Activated naive CD8-positive, alpha-beta T cell treated with anti-CD3 and anti-CD28 coated beads, Interleukin-2, amount 50 U/mL, for 24 hours (primary cell): Measurements from ENCODE around the gene ITGA7.

Experiments used
- ATAC-seq: fragments of 150-1000 bp; cut with Tn5 transposase; one replicate; pipeline ENCODE4 v1.10.0; 2021
- DNase-seq: peaks from one replicate; pipeline ENCODE4 v3.0.0; 2021
- H3K27ac Mint-ChIP-seq: one replicate; pipeline ENCODE4 v1.8.0; 2021; ENCODE audit warnings: mild to moderate bottlenecking, mixed read lengths
- H3K27me3 Mint-ChIP-seq: one replicate; pipeline ENCODE4 v1.8.0; 2021; ENCODE audit warnings: mixed read lengths
- H3K36me3 Mint-ChIP-seq: one replicate; pipeline ENCODE4 v1.8.0; 2021; ENCODE audit warnings: low read depth, mixed read lengths
- H3K4me1 Mint-ChIP-seq: one replicate; pipeline ENCODE4 v1.8.0; 2021; ENCODE audit warnings: mixed read lengths
- H3K4me3 Mint-ChIP-seq: one replicate; pipeline ENCODE4 v1.8.0; 2021; ENCODE audit warnings: mild to moderate bottlenecking, moderate library complexity, mixed read lengths
- H3K9me3 Mint-ChIP-seq: one replicate; pipeline ENCODE4 v1.8.0; 2021; ENCODE audit warnings: mixed read lengths

The ITGA7 gene

GRCh38 chr12:55726971-55727370 is 19.3 kb upstream of the ITGA7 start:
- ATAC-seq, result no peak
- peaks cover 37% of the 10 kb centered on the region for H3K4me1 Mint-ChIP-seq
- peak overlapping the region; percentile 94 for H3K4me3 Mint-ChIP-seq
- DNase-seq, result no peak
- H3K36me3 Mint-ChIP-seq, result peaks cover 3% of the 10 kb centered on the region
- H3K27me3 Mint-ChIP-seq, result no peaks in the 10 kb centered on the region
- peak overlapping the region; percentile 83 for H3K27ac Mint-ChIP-seq
- no peaks in the 10 kb centered on the region for H3K9me3 Mint-ChIP-seq

- no peaks in the 10 kb centered on the region for H3K27me3 Mint-ChIP-seq
- no peak overlapping the region for H3K27ac Mint-ChIP-seq
- H3K4me3 Mint-ChIP-seq, result no peak overlapping the region
- H3K36me3 Mint-ChIP-seq, result peaks cover 3% of the 10 kb centered on the region
- no peak for DNase-seq
- H3K9me3 Mint-ChIP-seq, result no peaks in the 10 kb centered on the region
- ATAC-seq, result no peak
- peaks cover 32% of the 10 kb centered on the region for H3K4me1 Mint-ChIP-seq
Observed at GRCh38 chr12:55725556-55725955, 17.9 kb upstream of the ITGA7 start.

DNA sequence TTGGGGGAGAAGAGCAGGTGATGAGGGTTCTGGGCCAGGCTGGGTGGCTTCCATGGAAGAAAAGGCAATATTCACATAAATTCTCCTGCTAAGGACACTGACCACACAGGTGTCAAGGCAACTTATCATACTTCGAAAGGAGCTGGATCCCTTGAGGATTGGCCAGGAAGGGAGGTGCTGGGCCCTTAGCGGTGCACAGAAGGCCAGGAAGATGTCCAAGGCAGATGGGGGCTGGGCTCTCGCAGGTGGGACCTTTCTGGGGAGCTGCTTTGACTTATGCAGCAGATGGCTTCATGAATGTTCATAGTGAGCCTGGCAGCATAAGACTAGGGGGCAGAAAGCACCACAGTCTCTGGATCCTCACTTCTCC is 17.2 kb upstream of the ITGA7 start:
- Mint-ChIP-seq H3K27ac (no peak overlapping the region), H3K4me3 (no peak overlapping the region), H3K4me1 (peaks cover 25% of the 10 kb centered on the region), H3K36me3 (peaks cover 3% of the 10 kb centered on the region), H3K27me3 (no peaks in the 10 kb centered on the region), H3K9me3 (no peaks in the 10 kb centered on the region)
- no peak for ATAC-seq
- no peak for DNase-seq

DNA sequence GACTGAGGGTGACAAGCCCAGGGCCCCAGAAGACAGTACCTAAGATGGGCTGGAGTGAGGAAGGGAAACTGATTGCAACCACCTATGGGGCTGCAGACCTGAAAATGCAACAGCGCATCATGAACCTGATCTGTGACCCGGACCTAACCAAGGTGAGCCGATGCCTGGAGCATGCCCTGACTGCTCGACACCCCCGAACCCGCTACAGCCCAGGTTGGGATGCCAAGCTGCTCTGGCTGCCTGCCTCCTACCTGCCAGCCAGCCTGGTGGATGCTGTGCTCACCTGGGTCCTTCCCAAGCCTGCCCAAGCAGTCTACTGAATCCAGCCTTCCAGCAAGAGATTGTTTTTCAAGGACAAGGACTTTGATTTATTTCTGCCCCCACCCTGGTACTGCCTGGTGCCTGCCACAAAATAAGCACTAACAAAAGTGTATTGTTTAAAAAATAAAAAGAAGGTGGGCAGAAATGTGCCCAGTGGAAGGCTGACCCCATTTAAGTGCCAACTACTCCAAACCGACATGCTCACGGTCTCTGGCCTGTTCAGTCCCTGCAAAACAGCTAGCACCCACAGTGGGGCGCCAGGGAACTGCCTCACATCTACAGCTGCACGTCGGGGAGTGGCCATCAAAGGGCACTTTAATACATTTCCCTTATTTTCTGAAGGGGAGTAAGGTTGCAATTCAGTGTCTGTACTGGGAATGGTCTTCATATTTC is 16.7 kb upstream of the ITGA7 start:
- peaks cover 20% of the 10 kb centered on the region for H3K4me1 Mint-ChIP-seq
- peaks cover 3% of the 10 kb centered on the region for H3K36me3 Mint-ChIP-seq
- DNase-seq, result peak; percentile 74
- no peak for ATAC-seq
- H3K27ac Mint-ChIP-seq, result no peak overlapping the region
- H3K27me3 Mint-ChIP-seq, result no peaks in the 10 kb centered on the region
- H3K9me3 Mint-ChIP-seq, result no peaks in the 10 kb centered on the region
- no peak overlapping the region for H3K4me3 Mint-ChIP-seq

GRCh38 chr12:55723516-55724225 is 16.0 kb upstream of the ITGA7 start:
- no peaks in the 10 kb centered on the region for H3K9me3 Mint-ChIP-seq
- no peak overlapping the region for H3K4me3 Mint-ChIP-seq
- no peak overlapping the region for H3K27ac Mint-ChIP-seq
- peaks cover 20% of the 10 kb centered on the region for H3K4me1 Mint-ChIP-seq
- H3K27me3 Mint-ChIP-seq, result no peaks in the 10 kb centered on the region
- no peak for DNase-seq
- H3K36me3 Mint-ChIP-seq, result peaks cover 3% of the 10 kb centered on the region
- no peak for ATAC-seq

DNA sequence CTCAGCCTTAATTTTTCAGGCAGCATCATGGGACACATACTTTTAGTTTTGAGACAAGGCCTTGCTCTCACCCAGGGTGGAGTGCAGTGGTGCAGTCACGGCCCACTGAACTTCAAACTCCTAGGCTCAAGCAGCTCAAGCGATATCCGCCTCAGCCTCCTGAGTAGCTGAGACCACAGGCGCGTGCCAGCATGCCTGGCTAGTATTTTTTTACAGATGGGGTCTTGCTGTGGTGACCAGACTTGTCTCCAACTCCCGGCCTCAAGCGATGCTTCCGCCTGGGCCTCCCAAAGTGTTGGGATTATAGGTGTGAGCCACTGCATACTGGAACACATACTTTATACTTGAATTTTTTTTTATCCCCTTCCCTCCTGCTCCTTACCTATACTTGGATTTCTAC is 15.2 kb upstream of the ITGA7 start:
- no peak for ATAC-seq
- no peak overlapping the region for H3K27ac Mint-ChIP-seq
- H3K4me1 Mint-ChIP-seq, result peaks cover 24% of the 10 kb centered on the region
- H3K36me3 Mint-ChIP-seq, result peaks cover 3% of the 10 kb centered on the region
- no peaks in the 10 kb centered on the region for H3K27me3 Mint-ChIP-seq
- no peaks in the 10 kb centered on the region for H3K9me3 Mint-ChIP-seq
- DNase-seq, result no peak
- H3K4me3 Mint-ChIP-seq, result no peak overlapping the region

- H3K27me3 Mint-ChIP-seq, result no peaks in the 10 kb centered on the region
- no peaks in the 10 kb centered on the region for H3K9me3 Mint-ChIP-seq
- DNase-seq (no peak), ATAC-seq (no peak)
- peaks cover 24% of the 10 kb centered on the region for H3K4me1 Mint-ChIP-seq
- no peak overlapping the region for H3K27ac Mint-ChIP-seq
- H3K36me3 Mint-ChIP-seq, result peaks cover 3% of the 10 kb centered on the region
- H3K4me3 Mint-ChIP-seq, result no peak overlapping the region
Observed at GRCh38 chr12:55721601-55722213, 14.0 kb upstream of the ITGA7 start.

GRCh38 chr12:55720894-55721444 is 13.3 kb upstream of the ITGA7 start:
- H3K27me3 Mint-ChIP-seq, result peaks cover 1% of the 10 kb centered on the region
- ATAC-seq (no peak), DNase-seq (no peak)
- peaks cover 2% of the 10 kb centered on the region for H3K36me3 Mint-ChIP-seq
- no peaks in the 10 kb centered on the region for H3K9me3 Mint-ChIP-seq
- H3K27ac Mint-ChIP-seq, result no peak overlapping the region
- peaks cover 27% of the 10 kb centered on the region for H3K4me1 Mint-ChIP-seq
- H3K4me3 Mint-ChIP-seq, result no peak overlapping the region

GRCh38 chr12:55720071-55720564 is 12.4 kb upstream of the ITGA7 start, which contains the start of gene RDH5:
Gene RDH5 (plus strand): TSS chr12:55720393. CDS start chr12:55721185, 792 bp downstream.
- no peaks in the 10 kb centered on the region for H3K9me3 Mint-ChIP-seq
- H3K4me1 Mint-ChIP-seq, result peaks cover 34% of the 10 kb centered on the region

GRCh38 chr12:55719371-55719770 is 11.7 kb upstream of the ITGA7 start:
- Mint-ChIP-seq H3K9me3 (no peaks in the 10 kb centered on the region), H3K4me1 (peaks cover 34% of the 10 kb centered on the region), H3K27me3 (peaks cover 4% of the 10 kb centered on the region), H3K4me3 (no peak overlapping the region), H3K36me3 (peaks cover 5% of the 10 kb centered on the region), H3K27ac (no peak overlapping the region)
- ATAC-seq, result no peak
- DNase-seq, result no peak

More at GRCh38 chr12:55720071-55720564, 12.4 kb upstream of the ITGA7 start, which contains the start of gene RDH5:
- Mint-ChIP-seq H3K27me3 (peaks cover 4% of the 10 kb centered on the region), H3K27ac (no peak within 1 kb of the TSS), H3K4me3 (no peak within 1 kb of the TSS), H3K36me3 (peaks cover 5% of the 10 kb centered on the region)
- ATAC-seq (no peak), DNase-seq (no peak)

- DNase-seq, result no peak
- H3K27me3 Mint-ChIP-seq, result peaks cover 4% of the 10 kb centered on the region
- no peak overlapping the region for H3K4me3 Mint-ChIP-seq
- no peak for ATAC-seq
- peaks cover 5% of the 10 kb centered on the region for H3K36me3 Mint-ChIP-seq
- H3K4me1 Mint-ChIP-seq, result peaks cover 34% of the 10 kb centered on the region
- no peaks in the 10 kb centered on the region for H3K9me3 Mint-ChIP-seq
- peak overlapping the region; percentile 64 for H3K27ac Mint-ChIP-seq
Observed at GRCh38 chr12:55718624-55719275, 11.0 kb upstream of the ITGA7 start.

DNA sequence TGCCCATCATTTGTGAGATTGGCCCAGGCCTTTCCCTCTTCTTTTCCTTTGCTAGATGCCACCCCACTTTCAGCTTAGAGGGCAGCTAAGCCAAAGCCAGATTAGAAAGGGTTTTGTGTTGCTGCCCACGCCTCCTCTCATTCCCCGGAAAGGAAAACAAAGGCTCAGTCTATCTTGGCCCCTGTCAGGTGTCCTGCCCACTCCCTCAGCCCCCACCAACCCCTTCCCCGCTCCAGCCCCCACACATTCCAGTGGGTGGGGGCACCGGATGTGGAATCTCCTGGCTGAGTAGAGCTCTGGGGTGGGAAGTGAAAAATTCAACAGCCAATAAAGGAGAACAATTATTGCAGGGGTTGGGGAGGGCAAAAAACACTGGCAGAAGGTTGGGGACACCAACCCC is 10.3 kb upstream of the ITGA7 start:
- DNase-seq (no peak), ATAC-seq (no peak)
- Mint-ChIP-seq H3K4me3 (peak overlapping the region; percentile 88), H3K27me3 (peaks cover 4% of the 10 kb centered on the region), H3K4me1 (peaks cover 34% of the 10 kb centered on the region), H3K36me3 (peaks cover 5% of the 10 kb centered on the region), H3K9me3 (no peaks in the 10 kb centered on the region), H3K27ac (peak overlapping the region; percentile 64)

- Mint-ChIP-seq H3K9me3 (no peaks in the 10 kb centered on the region), H3K27ac (peak overlapping the region; percentile 90), H3K4me3 (peak overlapping the region; percentile 88), H3K27me3 (peaks cover 4% of the 10 kb centered on the region), H3K4me1 (peaks cover 34% of the 10 kb centered on the region), H3K36me3 (peaks cover 5% of the 10 kb centered on the region)
- DNase-seq, result peak; percentile 33
- ATAC-seq, result peak; percentile 67
Observed at GRCh38 chr12:55717011-55718007, 9.6 kb upstream of the ITGA7 start.
